KMS-11 (cell line): ENCODE data around the gene H19.

Experiments
- H2AFZ ChIP-seq: fragments of 200-600 bp; sonication (generic); 2 replicates; pipeline ENCODE4 v1.6.1; 2016; ENCODE audit warnings: antibody characterized with exemption, mixed run types, low read depth
- H3K27ac ChIP-seq: fragments of 200-600 bp; sonication (generic); 2 replicates; pipeline ENCODE4 v1.6.1; 2016; ENCODE audit warnings: mild to moderate bottlenecking, mixed run types
- H3K27me3 ChIP-seq: fragments of 200-600 bp; sonication (generic); 2 replicates; pipeline ENCODE4 v1.6.1; 2017; ENCODE audit warnings: mild to moderate bottlenecking, low read depth, mixed run types, moderate library complexity; ENCODE audit not compliant: insufficient read depth
- H3K36me3 ChIP-seq: fragments of 200-600 bp; sonication (generic); 2 replicates; pipeline ENCODE4 v1.6.1; 2017; ENCODE audit warnings: mild to moderate bottlenecking, mixed run types; ENCODE audit not compliant: insufficient read depth
- H3K4me1 ChIP-seq: fragments of 200-600 bp; sonication (generic); 2 replicates; pipeline ENCODE4 v1.6.1; 2016; ENCODE audit warnings: mild to moderate bottlenecking, low read depth, mixed run types; ENCODE audit not compliant: poor library complexity, severe bottlenecking
- H3K4me2 ChIP-seq: fragments of 200-600 bp; sonication (generic); 2 replicates; pipeline ENCODE4 v1.7.0; 2016; ENCODE audit warnings: mild to moderate bottlenecking, mixed run types
- H3K4me3 ChIP-seq: fragments of 200-600 bp; sonication (generic); IDR thresholded peaks from 2 replicates; pipeline ENCODE4 v1.6.1; 2017; ENCODE audit warnings: low read depth, low read length, mixed read lengths; ENCODE audit not compliant: insufficient read depth
- H3K79me2 ChIP-seq: fragments of 200-600 bp; sonication (generic); 2 replicates; pipeline ENCODE4 v1.6.1; 2016; ENCODE audit warnings: low read depth, mixed run types; ENCODE audit not compliant: insufficient read depth
- H3K9ac ChIP-seq: fragments of 200-600 bp; sonication (generic); 2 replicates; pipeline ENCODE4 v1.6.1; 2016; ENCODE audit warnings: mild to moderate bottlenecking, mixed run types
- H4K20me1 ChIP-seq: fragments of 200-600 bp; sonication (generic); 2 replicates; pipeline ENCODE4 v1.6.1; 2016; ENCODE audit warnings: mild to moderate bottlenecking, mixed run types; ENCODE audit not compliant: insufficient read depth
- TF ChIP-seq, protein P1 (sequence below): fragments of 200-600 bp; sonication (generic); conservative IDR thresholded peaks from 2 replicates; pipeline ENCODE4 v1.6.1; 2017; ENCODE audit warnings: low read depth, mild to moderate bottlenecking, antibody characterized with exemption, low read length, moderate library complexity, mixed read lengths

The H19 gene

DNA sequence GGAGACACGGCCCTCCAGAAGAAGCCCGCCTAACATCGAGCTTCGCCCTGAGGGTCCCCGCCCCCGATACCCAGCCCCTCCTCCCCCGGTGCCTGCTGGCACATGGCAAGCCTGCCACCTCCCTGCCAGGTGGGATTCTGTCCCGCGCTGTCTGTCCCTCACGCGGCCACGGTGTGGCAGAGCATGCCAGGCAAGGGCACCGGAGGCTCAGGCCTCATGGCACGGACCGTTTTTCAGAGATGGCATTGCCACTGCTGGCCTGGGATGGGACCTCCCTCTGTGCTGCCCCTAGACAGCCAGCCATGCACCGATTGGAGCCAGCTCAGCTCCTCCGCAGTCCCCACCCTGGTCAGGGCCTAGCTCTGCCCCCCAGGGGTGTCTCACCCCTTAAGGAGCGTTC, 31.1 kb downstream of the H19 start:
- Histone ChIP-seq H2AFZ (no peak overlapping the region), H3K27me3 (no peaks in the 10 kb centered on the region), H3K9ac (no peak overlapping the region), H3K79me2 (no peaks in the 10 kb centered on the region), H3K4me3 (no peak overlapping the region), H3K4me1 (no peaks in the 10 kb centered on the region), H3K27ac (no peak overlapping the region), H3K36me3 (no peaks in the 10 kb centered on the region), H4K20me1 (no peaks in the 10 kb centered on the region), H3K4me2 (no peak overlapping the region)
- TF ChIP-seq, protein P1, sequence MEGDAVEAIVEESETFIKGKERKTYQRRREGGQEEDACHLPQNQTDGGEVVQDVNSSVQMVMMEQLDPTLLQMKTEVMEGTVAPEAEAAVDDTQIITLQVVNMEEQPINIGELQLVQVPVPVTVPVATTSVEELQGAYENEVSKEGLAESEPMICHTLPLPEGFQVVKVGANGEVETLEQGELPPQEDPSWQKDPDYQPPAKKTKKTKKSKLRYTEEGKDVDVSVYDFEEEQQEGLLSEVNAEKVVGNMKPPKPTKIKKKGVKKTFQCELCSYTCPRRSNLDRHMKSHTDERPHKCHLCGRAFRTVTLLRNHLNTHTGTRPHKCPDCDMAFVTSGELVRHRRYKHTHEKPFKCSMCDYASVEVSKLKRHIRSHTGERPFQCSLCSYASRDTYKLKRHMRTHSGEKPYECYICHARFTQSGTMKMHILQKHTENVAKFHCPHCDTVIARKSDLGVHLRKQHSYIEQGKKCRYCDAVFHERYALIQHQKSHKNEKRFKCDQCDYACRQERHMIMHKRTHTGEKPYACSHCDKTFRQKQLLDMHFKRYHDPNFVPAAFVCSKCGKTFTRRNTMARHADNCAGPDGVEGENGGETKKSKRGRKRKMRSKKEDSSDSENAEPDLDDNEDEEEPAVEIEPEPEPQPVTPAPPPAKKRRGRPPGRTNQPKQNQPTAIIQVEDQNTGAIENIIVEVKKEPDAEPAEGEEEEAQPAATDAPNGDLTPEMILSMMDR = no peak

GRCh38 chr11:1964955-1965354, 32.7 kb downstream of the H19 start:
- Histone ChIP-seq H2AFZ (no peak overlapping the region), H4K20me1 (no peaks in the 10 kb centered on the region), H3K9ac (no peak overlapping the region), H3K4me1 (no peaks in the 10 kb centered on the region), H3K36me3 (no peaks in the 10 kb centered on the region), H3K27ac (no peak overlapping the region), H3K4me2 (no peak overlapping the region), H3K79me2 (no peaks in the 10 kb centered on the region), H3K27me3 (no peaks in the 10 kb centered on the region), H3K4me3 (no peak overlapping the region)
- TF ChIP-seq, protein P1 = no peak

- TF ChIP-seq, protein P1 = no peak
- Histone ChIP-seq H3K27me3 (no peaks in the 10 kb centered on the region), H3K36me3 (no peaks in the 10 kb centered on the region), H3K27ac (no peak overlapping the region), H4K20me1 (no peaks in the 10 kb centered on the region), H3K9ac (no peak overlapping the region), H2AFZ (no peak overlapping the region), H3K79me2 (no peaks in the 10 kb centered on the region), H3K4me1 (no peaks in the 10 kb centered on the region), H3K4me2 (no peak overlapping the region), H3K4me3 (no peak overlapping the region)
These were observed 33.3 kb downstream of the H19 start for GRCh38 chr11:1964348-1964747.

DNA sequence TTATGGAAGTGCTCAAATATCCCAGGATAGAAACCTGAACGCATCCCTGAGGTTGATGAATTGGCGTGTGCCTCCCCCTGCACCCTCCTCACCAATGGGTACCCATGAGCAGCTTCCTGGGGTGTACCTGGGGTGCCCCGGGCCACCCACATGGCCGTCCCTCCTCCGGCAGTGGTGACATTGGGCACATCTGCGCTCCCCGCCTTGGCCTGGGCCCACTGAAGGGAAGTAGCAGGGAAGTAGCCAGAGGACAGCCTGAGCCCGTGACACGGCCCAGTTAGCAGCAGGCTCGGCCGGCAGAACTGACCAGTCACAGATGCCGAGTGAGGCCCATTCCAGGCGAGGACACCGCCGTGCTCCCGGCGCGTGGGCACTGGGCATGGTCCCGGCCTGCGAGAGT, 33.8 kb downstream of the H19 start:
- H4K20me1 ChIP-seq = no peaks in the 10 kb centered on the region
- no peaks in the 10 kb centered on the region for H3K4me1 ChIP-seq
- H3K9ac ChIP-seq = no peak overlapping the region
- no peaks in the 10 kb centered on the region for H3K79me2 ChIP-seq
- no peak overlapping the region for H3K4me3 ChIP-seq
- no peaks in the 10 kb centered on the region for H3K36me3 ChIP-seq
- H3K4me2 ChIP-seq = no peak overlapping the region
- TF ChIP-seq, protein P1 = no peak
- H2AFZ ChIP-seq = no peak overlapping the region
- no peak overlapping the region for H3K27ac ChIP-seq
- no peaks in the 10 kb centered on the region for H3K27me3 ChIP-seq
